Heart left ventricle (tissue), 13 donors: ENCODE data around the gene PCNP.

Experiments used
- POLR2A ChIP-seq, 2 donors: fragments of 450-650 bp; IDR thresholded peaks; one replicate each; pipeline ENCODE4 v1.6.1; 2017; ENCODE audit warnings: antibody characterized with exemption in 2 of 2, mild to moderate bottlenecking in 2 of 2, moderate library complexity in 2 of 2
- TF ChIP-seq, protein P1 (sequence below), 12 donors: fragments of 200-600 bp; sonication (generic) in 4 of 12; IDR thresholded peaks; one replicate each; pipeline versions ENCODE4 v1.5.0 to v1.8.0; 2018 to 2022; ENCODE audit warnings: antibody characterized with exemption in 12 of 12, mild to moderate bottlenecking in 5 of 12
- donor health status: ischemic (EF 13 %, LVEDD 7.1; RV severe dilation, severe dysfunction).
- donor health status: DM: no; HTN: yes; CAD: no.
- donor health status: DM: no; HTN: no; CAD: no.
- donor health status: ischemic (EF 25% LVEDD 6.9; RV normal size, moderate dysfunction).
- donor health status: ischemic (EF 25% LVEDD 5.7; RV mildly dilated, moderate dysfunction).
- donor health status: ischemic (EF 35%, LVEDD 5.7; RV mildly dilated, moderate dysfunction).
- donor health status: nonischemic (EF 11% LVEDD 7.7; RV severe dilation, severe dysfunction).
- donor health status: DM: yes; HTN: yes; CAD: no.
- donor health status: PGD.
- donor health status: ischemic (EF 29% LVEDD 5.4; RV normal size, mild dysfunction).
- donor health status: nonischemic (EF 23%, LVEDD 6.1; RV moderate dilation, normal function).

DNA sequence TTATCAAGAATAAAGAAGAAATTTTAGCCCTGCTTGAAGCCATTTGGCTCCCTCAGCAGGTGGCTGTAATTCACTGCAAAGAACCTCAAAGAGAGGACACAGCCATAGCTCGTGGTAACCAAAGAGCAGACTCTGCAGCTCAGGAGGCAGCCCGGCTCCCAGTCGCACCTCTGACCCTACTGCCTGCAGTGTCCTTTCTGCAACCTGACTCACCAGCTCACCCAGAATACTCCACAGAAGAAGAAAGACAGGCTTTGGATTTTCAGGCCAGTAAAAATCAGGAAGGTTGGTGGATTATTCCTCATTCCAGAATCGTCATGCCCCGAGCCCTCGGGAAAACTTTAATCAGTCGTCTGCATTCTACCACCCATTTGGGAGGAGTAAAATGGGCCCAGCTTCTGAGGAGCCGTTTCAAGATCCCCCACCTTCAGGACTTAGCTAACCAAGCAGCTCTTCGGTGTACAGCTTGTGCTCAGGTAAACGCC lies 64.3 kb downstream of the PCNP start:
- no peak for TF ChIP-seq POLR2A (IDR thresholded peaks at IDR 0.05)
- TF ChIP-seq, protein P1, sequence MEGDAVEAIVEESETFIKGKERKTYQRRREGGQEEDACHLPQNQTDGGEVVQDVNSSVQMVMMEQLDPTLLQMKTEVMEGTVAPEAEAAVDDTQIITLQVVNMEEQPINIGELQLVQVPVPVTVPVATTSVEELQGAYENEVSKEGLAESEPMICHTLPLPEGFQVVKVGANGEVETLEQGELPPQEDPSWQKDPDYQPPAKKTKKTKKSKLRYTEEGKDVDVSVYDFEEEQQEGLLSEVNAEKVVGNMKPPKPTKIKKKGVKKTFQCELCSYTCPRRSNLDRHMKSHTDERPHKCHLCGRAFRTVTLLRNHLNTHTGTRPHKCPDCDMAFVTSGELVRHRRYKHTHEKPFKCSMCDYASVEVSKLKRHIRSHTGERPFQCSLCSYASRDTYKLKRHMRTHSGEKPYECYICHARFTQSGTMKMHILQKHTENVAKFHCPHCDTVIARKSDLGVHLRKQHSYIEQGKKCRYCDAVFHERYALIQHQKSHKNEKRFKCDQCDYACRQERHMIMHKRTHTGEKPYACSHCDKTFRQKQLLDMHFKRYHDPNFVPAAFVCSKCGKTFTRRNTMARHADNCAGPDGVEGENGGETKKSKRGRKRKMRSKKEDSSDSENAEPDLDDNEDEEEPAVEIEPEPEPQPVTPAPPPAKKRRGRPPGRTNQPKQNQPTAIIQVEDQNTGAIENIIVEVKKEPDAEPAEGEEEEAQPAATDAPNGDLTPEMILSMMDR (IDR thresholded peaks at IDR 0.05): no peak
